ENCODE measurements around the gene NUP153. TPM values are rescaled to one million over a fixed set of nuclear protein-coding genes. Genes with fewer than 3 reads are reported as not detected.

Gene NUP153
- polyA plus RNA-seq, 1 of the 3 experiments (the other 2 are of a cell fraction), result 10.5 TPM

DNA sequence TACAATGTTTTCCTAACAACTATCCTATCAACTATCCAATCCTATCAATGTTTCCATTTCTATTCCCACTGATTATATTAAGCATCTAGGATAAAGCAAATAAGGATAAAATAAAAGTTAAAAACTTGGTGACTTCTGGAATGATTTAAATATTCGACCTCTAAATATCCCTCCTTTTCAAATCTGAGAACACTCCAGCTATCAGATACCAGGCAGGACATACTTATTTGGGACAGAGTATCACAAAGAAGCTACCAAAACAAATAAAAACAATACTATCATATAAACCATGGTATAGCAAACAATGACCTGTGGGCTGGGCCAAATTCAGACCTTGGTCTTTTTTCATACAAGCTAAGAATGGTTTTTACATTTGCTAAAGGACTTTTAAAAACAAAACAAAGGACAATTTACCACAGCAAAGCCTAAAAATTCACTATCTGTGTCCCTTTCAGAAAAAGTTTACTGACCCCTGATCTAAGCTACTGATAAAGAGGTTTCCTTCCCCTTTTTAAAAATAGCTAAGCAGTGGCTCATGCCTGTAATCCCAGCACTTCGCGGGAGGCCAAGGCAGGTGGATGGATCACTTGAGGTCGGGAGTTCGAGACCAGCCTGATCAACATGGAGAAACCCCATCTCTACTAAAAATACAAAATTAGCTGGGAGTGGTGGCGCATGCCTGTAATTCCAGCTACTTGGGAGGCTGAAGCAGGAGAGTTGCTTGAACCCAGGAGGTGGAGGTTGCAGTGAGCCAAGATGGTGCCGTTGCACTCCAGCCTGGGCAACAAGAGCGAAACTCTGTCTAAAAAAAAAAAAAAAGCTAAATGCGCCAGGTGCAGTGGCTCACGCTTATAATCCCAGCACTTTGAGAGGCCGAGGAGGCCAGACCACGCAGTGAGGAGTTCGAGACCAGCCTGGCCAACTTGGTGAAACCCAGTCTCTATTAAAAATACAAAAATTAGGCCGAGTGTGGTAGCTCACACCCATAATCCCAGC is 6.0 kb downstream of the NUP153 start:
- TF ChIP-seq RFX5 (IDR thresholded peaks at IDR 0.05; ENCODE audit: low read length), result no peak
- TF ChIP-seq, protein P1, sequence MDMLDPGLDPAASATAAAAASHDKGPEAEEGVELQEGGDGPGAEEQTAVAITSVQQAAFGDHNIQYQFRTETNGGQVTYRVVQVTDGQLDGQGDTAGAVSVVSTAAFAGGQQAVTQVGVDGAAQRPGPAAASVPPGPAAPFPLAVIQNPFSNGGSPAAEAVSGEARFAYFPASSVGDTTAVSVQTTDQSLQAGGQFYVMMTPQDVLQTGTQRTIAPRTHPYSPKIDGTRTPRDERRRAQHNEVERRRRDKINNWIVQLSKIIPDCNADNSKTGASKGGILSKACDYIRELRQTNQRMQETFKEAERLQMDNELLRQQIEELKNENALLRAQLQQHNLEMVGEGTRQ (IDR thresholded peaks at IDR 0.05; ENCODE audit: borderline replicate concordance, low read depth, low read length), result no peak
- TF ChIP-seq GATA2 (CRISPR knock-in tag; IDR thresholded peaks at IDR 0.05), result no peak
- no peak for TF ChIP-seq FOXM1 (IDR thresholded peaks at IDR 0.05; ENCODE audit: low read depth)
- TF ChIP-seq, protein P2, sequence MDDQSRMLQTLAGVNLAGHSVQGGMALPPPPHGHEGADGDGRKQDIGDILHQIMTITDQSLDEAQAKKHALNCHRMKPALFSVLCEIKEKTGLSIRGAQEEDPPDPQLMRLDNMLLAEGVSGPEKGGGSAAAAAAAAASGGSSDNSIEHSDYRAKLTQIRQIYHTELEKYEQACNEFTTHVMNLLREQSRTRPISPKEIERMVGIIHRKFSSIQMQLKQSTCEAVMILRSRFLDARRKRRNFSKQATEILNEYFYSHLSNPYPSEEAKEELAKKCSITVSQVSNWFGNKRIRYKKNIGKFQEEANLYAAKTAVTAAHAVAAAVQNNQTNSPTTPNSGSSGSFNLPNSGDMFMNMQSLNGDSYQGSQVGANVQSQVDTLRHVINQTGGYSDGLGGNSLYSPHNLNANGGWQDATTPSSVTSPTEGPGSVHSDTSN (IDR thresholded peaks at IDR 0.05), result no peak
- TF ChIP-seq, protein P3, sequence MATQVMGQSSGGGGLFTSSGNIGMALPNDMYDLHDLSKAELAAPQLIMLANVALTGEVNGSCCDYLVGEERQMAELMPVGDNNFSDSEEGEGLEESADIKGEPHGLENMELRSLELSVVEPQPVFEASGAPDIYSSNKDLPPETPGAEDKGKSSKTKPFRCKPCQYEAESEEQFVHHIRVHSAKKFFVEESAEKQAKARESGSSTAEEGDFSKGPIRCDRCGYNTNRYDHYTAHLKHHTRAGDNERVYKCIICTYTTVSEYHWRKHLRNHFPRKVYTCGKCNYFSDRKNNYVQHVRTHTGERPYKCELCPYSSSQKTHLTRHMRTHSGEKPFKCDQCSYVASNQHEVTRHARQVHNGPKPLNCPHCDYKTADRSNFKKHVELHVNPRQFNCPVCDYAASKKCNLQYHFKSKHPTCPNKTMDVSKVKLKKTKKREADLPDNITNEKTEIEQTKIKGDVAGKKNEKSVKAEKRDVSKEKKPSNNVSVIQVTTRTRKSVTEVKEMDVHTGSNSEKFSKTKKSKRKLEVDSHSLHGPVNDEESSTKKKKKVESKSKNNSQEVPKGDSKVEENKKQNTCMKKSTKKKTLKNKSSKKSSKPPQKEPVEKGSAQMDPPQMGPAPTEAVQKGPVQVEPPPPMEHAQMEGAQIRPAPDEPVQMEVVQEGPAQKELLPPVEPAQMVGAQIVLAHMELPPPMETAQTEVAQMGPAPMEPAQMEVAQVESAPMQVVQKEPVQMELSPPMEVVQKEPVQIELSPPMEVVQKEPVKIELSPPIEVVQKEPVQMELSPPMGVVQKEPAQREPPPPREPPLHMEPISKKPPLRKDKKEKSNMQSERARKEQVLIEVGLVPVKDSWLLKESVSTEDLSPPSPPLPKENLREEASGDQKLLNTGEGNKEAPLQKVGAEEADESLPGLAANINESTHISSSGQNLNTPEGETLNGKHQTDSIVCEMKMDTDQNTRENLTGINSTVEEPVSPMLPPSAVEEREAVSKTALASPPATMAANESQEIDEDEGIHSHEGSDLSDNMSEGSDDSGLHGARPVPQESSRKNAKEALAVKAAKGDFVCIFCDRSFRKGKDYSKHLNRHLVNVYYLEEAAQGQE (IDR thresholded peaks at IDR 0.05; ENCODE audit: low read depth, low read length), result no peak
- no peak for TF ChIP-seq SIN3A (IDR thresholded peaks at IDR 0.05; ENCODE audit: borderline replicate concordance, low read depth, low read length)
- no peak for TF ChIP-seq MXI1 (IDR thresholded peaks at IDR 0.05; ENCODE audit: low read depth, low read length)
- no peak for TF ChIP-seq TEAD4 (IDR thresholded peaks at IDR 0.05; ENCODE audit: borderline replicate concordance, insufficient read depth)
- no peak for TF ChIP-seq NRF1 (IDR thresholded peaks at IDR 0.05; ENCODE audit: low read depth, low read length)
- TF ChIP-seq GABPA (IDR thresholded peaks at IDR 0.05; ENCODE audit: low read depth), result no peak
- 94% methylated on average over 14 of the region's 14 CpGs for WGBS (ENCODE audit: low lambda C conversion rate)
- no peaks in the 10 kb centered on the region for H3K9me3 ChIP-seq
- CTCF ChIA-PET, result interaction anchor here (0.7 to 1.2 kb wide), 2 partner anchors 10 to 116 kb away, joined by 3 to 5 read pairs; no protein-coding TSS in a partner anchor
- peaks cover 91% of the 10 kb centered on the region for H4K20me1 ChIP-seq (ENCODE audit: insufficient read depth)
- H3K27ac ChIP-seq (ENCODE audit: low read depth in 2 of 2, low read length in 1 of 2), result peak overlapping the region in 1 of 2 experiments; percentile 7; a peak in 1 of 4 replicates
- H3K4me2 ChIP-seq, result no peak overlapping the region
- peaks cover 100% of the 10 kb centered on the region for H3K79me2 ChIP-seq (ENCODE audit: insufficient read depth)
- H3F3A ChIP-seq (replicated peaks; ENCODE audit: insufficient read depth), result peaks cover 22% of the 10 kb centered on the region
- H3K36me3 ChIP-seq (replicated peaks in 1 of 2; ENCODE audit: control insufficient read depth in 1 of 2, insufficient read depth in 2 of 2, low read length in 1 of 2), result peaks cover 0 to 19% of the 10 kb centered on the region in 2 experiments
- DNase-seq, result no peak
- no peak overlapping the region for H2AFZ ChIP-seq (ENCODE audit: low read depth)
- no peak overlapping the region for H3K9ac ChIP-seq
- no peaks in the 10 kb centered on the region for H3K9me2 ChIP-seq
- H3K4me1 ChIP-seq (ENCODE audit: control insufficient read depth in 1 of 2, insufficient read depth in 2 of 2, low read depth in 1 of 2, low read length in 1 of 2), result peaks cover 3 to 14% of the 10 kb centered on the region in 2 experiments
- H3K27me3 ChIP-seq (ENCODE audit: insufficient read depth), result no peaks in the 10 kb centered on the region
- POLR2A ChIA-PET, result no interaction called here
- H3K4me3 ChIP-seq (ENCODE audit: low read depth in 2 of 2, low read length in 1 of 2), result no peak overlapping the region

All from SK-N-SH (cell line).